IMR-90 (cell line): Measurements from ENCODE around the gene ACTMAP.

Experiments
- POLR2A ChIP-seq: IDR thresholded peaks from 2 replicates; pipeline ENCODE4 v1.6.1; 2012; ENCODE audit warnings: mild to moderate bottlenecking, low read depth, low read length
- RFX5 ChIP-seq: IDR thresholded peaks from 2 replicates; pipeline ENCODE4 v1.8.0; 2012; ENCODE audit warnings: low read depth, mild to moderate bottlenecking, low read length, moderate library complexity
- TF ChIP-seq, protein P1 (sequence below): conservative IDR thresholded peaks from 2 replicates; pipeline ENCODE4 v1.5.1; 2012; ENCODE audit warnings: mild to moderate bottlenecking, low read depth, low read length, improper control_type of control experiment

GRCh38 chr19:40774916-40775631, 24.8 kb upstream of the ACTMAP start, which contains the start of gene MIA:
- TF ChIP-seq, protein P1, sequence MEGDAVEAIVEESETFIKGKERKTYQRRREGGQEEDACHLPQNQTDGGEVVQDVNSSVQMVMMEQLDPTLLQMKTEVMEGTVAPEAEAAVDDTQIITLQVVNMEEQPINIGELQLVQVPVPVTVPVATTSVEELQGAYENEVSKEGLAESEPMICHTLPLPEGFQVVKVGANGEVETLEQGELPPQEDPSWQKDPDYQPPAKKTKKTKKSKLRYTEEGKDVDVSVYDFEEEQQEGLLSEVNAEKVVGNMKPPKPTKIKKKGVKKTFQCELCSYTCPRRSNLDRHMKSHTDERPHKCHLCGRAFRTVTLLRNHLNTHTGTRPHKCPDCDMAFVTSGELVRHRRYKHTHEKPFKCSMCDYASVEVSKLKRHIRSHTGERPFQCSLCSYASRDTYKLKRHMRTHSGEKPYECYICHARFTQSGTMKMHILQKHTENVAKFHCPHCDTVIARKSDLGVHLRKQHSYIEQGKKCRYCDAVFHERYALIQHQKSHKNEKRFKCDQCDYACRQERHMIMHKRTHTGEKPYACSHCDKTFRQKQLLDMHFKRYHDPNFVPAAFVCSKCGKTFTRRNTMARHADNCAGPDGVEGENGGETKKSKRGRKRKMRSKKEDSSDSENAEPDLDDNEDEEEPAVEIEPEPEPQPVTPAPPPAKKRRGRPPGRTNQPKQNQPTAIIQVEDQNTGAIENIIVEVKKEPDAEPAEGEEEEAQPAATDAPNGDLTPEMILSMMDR = no peak
- TF ChIP-seq POLR2A (no peak), RFX5 (no peak)
